Gastroesophageal sphincter (tissue), 4 donors: ENCODE data around the gene PPM1G. TPM values are rescaled to one million over a fixed set of nuclear protein-coding genes. Genes with fewer than 3 reads are reported as not detected.

ENCODE experiments used
- ATAC-seq: fragments of 150-250 bp; one replicate; pipeline ENCODE4 v1.9.1; 2016; ENCODE audit warnings: mild to moderate bottlenecking, moderate library complexity
- H3K27ac ChIP-seq, 4 donors: fragments of 200-600 bp; sonication (generic) in 3 of 4; 1 replicate in 3 of 4; 2 replicates in 1 of 4; pipeline ENCODE4 v1.5.1; 2016 to 2019
- H3K27me3 ChIP-seq: fragments of 200-600 bp; sonication (generic); one replicate; pipeline ENCODE4 v1.5.1; 2019
- H3K36me3 ChIP-seq, 2 donors: fragments of 200-600 bp; sonication (generic); one replicate each; pipeline ENCODE4 v1.5.1; 2019; ENCODE audit warnings: control low read depth in 1 of 2
- H3K4me1 ChIP-seq, 3 donors: fragments of 200-600 bp; sonication (generic); 1 replicate in 2 of 3; 2 replicates in 1 of 3; pipeline ENCODE4 v1.5.1; 2016 to 2019; ENCODE audit warnings: control low read depth in 2 of 3
- H3K4me3 ChIP-seq, 2 donors: fragments of 200-600 bp; sonication (generic); one replicate each; pipeline ENCODE4 v1.5.1; 2019; ENCODE audit warnings: mild to moderate bottlenecking in 1 of 2, moderate library complexity in 1 of 2
- H3K9me3 ChIP-seq, 3 donors: fragments of 200-600 bp; sonication (generic); one replicate each; pipeline ENCODE4 v1.5.1; 2017 to 2019; ENCODE audit warnings: control low read depth in 2 of 3
- EP300 ChIP-seq: sonication (generic); formaldehyde crosslinking; IDR thresholded peaks from one replicate; pipeline ENCODE4 v1.6.1; 2017; ENCODE audit warnings: antibody characterized with exemption, mild to moderate bottlenecking
- POLR2A ChIP-seq, 2 donors: fragments of 450-650 bp; IDR thresholded peaks; one replicate each; pipeline ENCODE4 v1.6.1; 2017; ENCODE audit warnings: antibody characterized with exemption in 2 of 2, mild to moderate bottlenecking in 2 of 2, moderate library complexity in 1 of 2
- POLR2AphosphoS5 ChIP-seq: sonication (generic); formaldehyde crosslinking; IDR thresholded peaks from one replicate; pipeline ENCODE4 v1.6.1; 2017; ENCODE audit warnings: antibody characterized with exemption
- WGBS, 2 donors: methylation state at CpG; one replicate each; pipeline ENCODE4 v1.1.5; 2018; ENCODE audit warnings: low coverage in 1 of 2; 5-methylcytosine and 5-hydroxymethylcytosine counted together
- total RNA-seq, 4 donors: library from RNA; depleted of rRNA; stranded (reverse); fragments of >200 nt; gene quantifications; one replicate each; pipeline ENCODE4 v1.1.0, GENCODE V29; 2016
- TF ChIP-seq, protein P1 (sequence below), 4 experiments: fragments of 200-600 bp in 2 of 4; fragments of 450-650 bp in 2 of 4; sonication (generic) in 1 of 4; IDR thresholded peaks; one replicate each; pipeline ENCODE4 v1.5.1; 2017 to 2019; ENCODE audit warnings: antibody characterized with exemption in 4 of 4, mild to moderate bottlenecking in 2 of 4, moderate library complexity in 2 of 4

The PPM1G gene
- total RNA-seq = 10 to 100 TPM; 50.2 to 74.2 (median 58.8) TPM

DNA sequence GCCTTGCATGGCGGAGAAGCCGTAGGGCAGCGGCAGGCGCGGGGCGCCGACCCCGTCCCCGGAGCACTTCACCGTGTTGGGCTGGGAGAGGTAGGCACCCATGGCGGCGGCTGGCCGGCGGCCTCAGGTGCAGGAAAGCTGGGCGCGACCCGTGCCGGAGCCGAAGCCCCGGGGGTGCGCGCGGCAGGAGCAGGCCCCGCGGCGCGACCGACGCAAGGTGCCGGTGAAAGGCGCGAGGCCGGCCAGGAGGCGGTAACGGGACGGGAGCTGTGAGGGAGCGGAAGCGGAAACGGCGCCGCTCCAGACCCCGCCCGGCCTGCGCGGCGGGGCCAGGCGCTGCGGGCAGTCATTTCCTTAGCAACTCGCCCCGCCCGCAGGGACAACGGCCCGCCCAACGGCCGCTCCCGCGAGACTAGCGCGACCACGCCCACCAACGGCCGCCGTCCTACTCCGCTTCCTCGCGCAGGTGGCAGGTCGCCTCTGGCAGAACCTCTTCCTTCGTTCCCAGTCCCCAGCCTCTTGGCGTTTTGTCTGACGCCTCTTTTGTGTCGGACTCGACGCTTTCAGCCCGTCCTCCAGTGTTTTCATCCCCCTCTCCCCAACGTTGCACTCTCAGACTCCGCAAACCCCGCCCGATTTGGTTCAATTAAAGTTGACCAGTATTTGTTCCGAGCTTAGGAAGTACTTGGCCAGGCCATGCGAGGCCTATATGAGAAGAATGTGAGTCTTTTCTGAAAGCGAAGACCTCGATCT lies at the start of gene PPM1G:
Gene PPM1G (minus strand): TSS at position 271 of the 753 bp plus-strand sequence. CDS start 169 bp downstream, at position 102.
- H3K36me3 ChIP-seq = peaks cover 0 to 8% of the 10 kb centered on the region in 2 donors
- WGBS, 2 donors = 0% methylated on average over 8 to 15 of the region's 82 CpGs
- H3K9me3 ChIP-seq = no peaks in the 10 kb centered on the region
- no peaks in the 10 kb centered on the region for H3K27me3 ChIP-seq
- peak within 1 kb of the TSS; percentile 72 to 94 (median 90) for H3K27ac ChIP-seq
- H3K4me3 ChIP-seq = peak within 1 kb of the TSS; percentile 65 to 99
- peaks cover 0 to 36% (median 12%) of the 10 kb centered on the region in 3 donors for H3K4me1 ChIP-seq
- ATAC-seq = peak; percentile 99
- TF ChIP-seq, protein P1, sequence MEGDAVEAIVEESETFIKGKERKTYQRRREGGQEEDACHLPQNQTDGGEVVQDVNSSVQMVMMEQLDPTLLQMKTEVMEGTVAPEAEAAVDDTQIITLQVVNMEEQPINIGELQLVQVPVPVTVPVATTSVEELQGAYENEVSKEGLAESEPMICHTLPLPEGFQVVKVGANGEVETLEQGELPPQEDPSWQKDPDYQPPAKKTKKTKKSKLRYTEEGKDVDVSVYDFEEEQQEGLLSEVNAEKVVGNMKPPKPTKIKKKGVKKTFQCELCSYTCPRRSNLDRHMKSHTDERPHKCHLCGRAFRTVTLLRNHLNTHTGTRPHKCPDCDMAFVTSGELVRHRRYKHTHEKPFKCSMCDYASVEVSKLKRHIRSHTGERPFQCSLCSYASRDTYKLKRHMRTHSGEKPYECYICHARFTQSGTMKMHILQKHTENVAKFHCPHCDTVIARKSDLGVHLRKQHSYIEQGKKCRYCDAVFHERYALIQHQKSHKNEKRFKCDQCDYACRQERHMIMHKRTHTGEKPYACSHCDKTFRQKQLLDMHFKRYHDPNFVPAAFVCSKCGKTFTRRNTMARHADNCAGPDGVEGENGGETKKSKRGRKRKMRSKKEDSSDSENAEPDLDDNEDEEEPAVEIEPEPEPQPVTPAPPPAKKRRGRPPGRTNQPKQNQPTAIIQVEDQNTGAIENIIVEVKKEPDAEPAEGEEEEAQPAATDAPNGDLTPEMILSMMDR (IDR thresholded peaks at IDR 0.05) = peak in 2 of 4 experiments; percentile 14 to 32
- TF ChIP-seq POLR2AphosphoS5 (peak; percentile 66), EP300 (no peak), POLR2A (IDR thresholded peaks at IDR 0.05) (peak; percentile 38 to 47)

- Histone ChIP-seq H3K9me3 (no peaks in the 10 kb centered on the region), H3K27me3 (no peaks in the 10 kb centered on the region), H3K36me3 (peaks cover 0 to 98% of the 10 kb centered on the region in 2 donors), H3K4me3 (no peak overlapping the region), H3K27ac (no peak overlapping the region), H3K4me1 (no peaks in the 10 kb centered on the region)
- TF ChIP-seq POLR2AphosphoS5 = no peak
- TF ChIP-seq EP300 = no peak
- TF ChIP-seq, protein P1 (IDR thresholded peaks at IDR 0.05) = no peak
- no peak for TF ChIP-seq POLR2A (IDR thresholded peaks at IDR 0.05)
- no peak for ATAC-seq
- 80 to 100% methylated on average over 1 to 4 of the region's 7 CpGs for WGBS, 2 donors
Measured at GRCh38 chr2:27453968-27454367, 44.6 kb upstream of the PPM1G start.

DNA sequence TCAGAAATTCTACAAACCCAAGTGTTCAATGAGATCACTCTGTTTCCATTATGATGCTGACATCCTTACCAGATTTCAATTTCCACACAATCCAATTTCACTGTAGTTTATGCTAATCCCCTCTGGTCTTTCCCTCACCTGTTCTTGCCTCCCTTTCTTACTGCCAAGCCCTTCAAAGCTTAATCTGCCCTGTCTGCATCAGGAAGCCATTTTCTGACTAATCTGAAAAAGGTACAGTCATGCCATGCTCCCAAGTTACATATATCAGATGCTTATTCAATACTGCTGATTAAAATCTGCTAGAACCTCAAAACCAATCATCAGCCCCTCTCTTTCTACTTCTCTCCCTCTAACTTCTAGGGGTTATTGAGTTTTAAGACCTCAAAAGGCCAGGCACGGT lies 41.7 kb upstream of the PPM1G start:
- WGBS, 2 donors = no CpG with 5 or more reads among the region's 1 CpG
- no peaks in the 10 kb centered on the region for H3K4me1 ChIP-seq
- no peak overlapping the region for H3K27ac ChIP-seq
- no peaks in the 10 kb centered on the region for H3K9me3 ChIP-seq
- H3K27me3 ChIP-seq = no peaks in the 10 kb centered on the region
- no peak overlapping the region for H3K4me3 ChIP-seq
- H3K36me3 ChIP-seq = peaks cover 0 to 95% of the 10 kb centered on the region in 2 donors
- no peak for TF ChIP-seq POLR2A (IDR thresholded peaks at IDR 0.05)
- TF ChIP-seq POLR2AphosphoS5 = no peak
- TF ChIP-seq EP300 = no peak
- TF ChIP-seq, protein P1 (IDR thresholded peaks at IDR 0.05) = no peak
- ATAC-seq = no peak

DNA sequence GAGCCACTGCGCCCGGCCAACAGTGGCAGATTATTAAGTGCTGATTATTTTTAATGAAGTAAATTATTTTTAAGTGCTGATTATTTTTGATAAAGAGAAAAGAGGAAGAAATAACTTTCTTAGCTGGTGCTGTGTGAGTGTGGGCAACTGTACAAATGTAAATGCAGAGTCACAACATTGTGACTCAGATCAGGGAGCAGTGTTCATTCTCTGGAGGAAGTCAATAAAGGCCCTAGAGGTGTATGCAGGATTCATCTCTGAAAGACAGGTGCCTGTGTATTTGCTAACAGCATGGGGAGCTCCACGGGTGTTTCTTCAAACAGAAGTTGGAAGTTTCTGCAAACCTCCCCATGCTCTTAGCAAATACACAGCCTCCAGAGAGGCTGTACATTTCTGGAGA lies 39.0 kb upstream of the PPM1G start:
- 75% methylated on average over 3 of the region's 3 CpGs; no CpG with 5 or more reads in 1 of the 2 donors for WGBS, 2 donors
- no peak for ATAC-seq
- no peaks in the 10 kb centered on the region for H3K9me3 ChIP-seq
- no peak overlapping the region for H3K27ac ChIP-seq
- no peak overlapping the region for H3K4me3 ChIP-seq
- no peaks in the 10 kb centered on the region for H3K4me1 ChIP-seq
- TF ChIP-seq, protein P1 (IDR thresholded peaks at IDR 0.05) = no peak
- TF ChIP-seq POLR2AphosphoS5 = no peak
- no peak for TF ChIP-seq EP300
- no peak for TF ChIP-seq POLR2A (IDR thresholded peaks at IDR 0.05)
- H3K36me3 ChIP-seq = peaks cover 0 to 90% of the 10 kb centered on the region in 2 donors
- no peaks in the 10 kb centered on the region for H3K27me3 ChIP-seq

GRCh38 chr2:27446057-27446456 lies 36.7 kb upstream of the PPM1G start:
- 82 to 90% methylated on average over 3 of the region's 3 CpGs for WGBS, 2 donors
- Histone ChIP-seq H3K27ac (no peak overlapping the region), H3K9me3 (no peaks in the 10 kb centered on the region), H3K27me3 (no peaks in the 10 kb centered on the region), H3K36me3 (peaks cover 0 to 80% of the 10 kb centered on the region in 2 donors), H3K4me1 (peaks cover 0 to 15% (median 3%) of the 10 kb centered on the region in 3 donors), H3K4me3 (no peak overlapping the region)
- TF ChIP-seq POLR2AphosphoS5 (no peak), EP300 (no peak), POLR2A (IDR thresholded peaks at IDR 0.05) (no peak)
- TF ChIP-seq, protein P1 (IDR thresholded peaks at IDR 0.05) = no peak
- ATAC-seq = no peak
